NCI-H510A (cell line): ENCODE data around the gene FAM163B.
A peak's percentile ranks its signal among the peaks of the same experiment; 100 is the strongest.

ENCODE experiments used
- DNase-seq: peaks from one replicate; lab custom pipeline; 2025; lab: John Stamatoyannopoulos, UW

The FAM163B gene

DNA sequence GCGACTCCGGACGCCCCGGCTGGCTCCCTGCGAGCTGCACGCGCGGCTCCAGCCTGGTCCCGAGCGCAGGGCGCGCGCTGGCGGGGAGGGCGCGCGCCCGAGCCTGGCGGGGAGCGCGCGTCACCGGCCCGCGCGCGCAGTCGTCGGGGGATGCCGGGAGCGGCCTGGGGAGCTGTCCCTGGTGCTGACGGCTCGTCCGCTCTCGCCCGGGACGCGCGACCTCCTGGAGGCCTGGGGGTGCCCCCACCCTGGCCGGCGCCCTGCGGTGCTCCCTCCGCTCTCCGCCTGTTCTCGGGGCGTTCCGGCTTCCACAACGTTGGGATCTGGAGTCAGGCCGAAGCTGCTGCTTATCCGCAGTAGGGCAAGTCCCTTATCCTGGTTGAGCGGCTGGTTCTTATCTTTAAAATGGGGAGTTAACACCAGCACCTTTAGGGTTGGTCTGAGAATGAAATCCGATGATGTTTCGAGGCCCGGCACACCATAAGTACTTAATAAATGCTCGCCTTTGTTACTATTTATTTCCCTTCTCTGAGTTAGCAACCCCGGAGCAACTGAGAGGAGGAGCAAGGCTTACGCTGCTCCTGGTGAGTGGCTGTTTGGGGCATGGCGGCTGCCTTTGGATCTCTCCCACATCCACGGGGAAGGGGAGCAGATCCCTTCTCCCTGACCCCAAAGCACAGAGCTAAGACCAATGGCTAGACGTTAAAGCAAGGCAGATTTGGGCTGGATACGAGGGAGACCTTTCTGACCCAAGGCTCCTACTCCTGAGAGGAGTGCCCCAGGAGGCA is at the start of gene FAM163B:
FAM163B (minus strand) TSS at position 79 of the 788 bp plus-strand sequence. CDS start 29,166 bp downstream, outside the sequence.
- DNase-seq: no peak

DNA sequence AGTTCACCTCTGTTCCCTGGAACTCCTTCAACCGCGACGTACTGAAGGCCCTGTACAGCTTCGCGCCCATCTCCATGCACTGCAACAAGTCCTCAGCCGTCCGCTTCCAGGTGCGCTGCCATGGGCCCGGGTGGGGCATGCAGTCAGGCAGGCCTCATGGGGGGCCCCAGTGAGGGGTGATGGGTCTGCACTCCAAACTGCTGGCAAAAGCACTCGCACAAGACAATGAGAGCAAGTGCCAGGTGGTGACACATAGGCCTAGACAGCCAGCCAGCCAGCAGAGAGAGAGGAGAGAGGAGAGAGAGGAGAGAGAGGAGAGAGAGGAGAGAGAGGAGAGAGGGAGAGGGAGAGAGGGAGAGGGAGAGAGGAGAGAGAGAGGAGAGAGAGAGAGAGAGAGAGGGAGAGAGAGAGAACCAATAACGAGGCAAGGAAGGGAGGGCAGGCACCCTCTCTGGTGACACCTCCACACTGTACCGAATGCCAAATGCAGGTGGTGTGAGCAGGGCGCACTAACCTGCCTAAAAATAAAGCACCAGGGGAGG is 48.0 kb upstream of the FAM163B start:
- peak; percentile 77 for DNase-seq

DNA sequence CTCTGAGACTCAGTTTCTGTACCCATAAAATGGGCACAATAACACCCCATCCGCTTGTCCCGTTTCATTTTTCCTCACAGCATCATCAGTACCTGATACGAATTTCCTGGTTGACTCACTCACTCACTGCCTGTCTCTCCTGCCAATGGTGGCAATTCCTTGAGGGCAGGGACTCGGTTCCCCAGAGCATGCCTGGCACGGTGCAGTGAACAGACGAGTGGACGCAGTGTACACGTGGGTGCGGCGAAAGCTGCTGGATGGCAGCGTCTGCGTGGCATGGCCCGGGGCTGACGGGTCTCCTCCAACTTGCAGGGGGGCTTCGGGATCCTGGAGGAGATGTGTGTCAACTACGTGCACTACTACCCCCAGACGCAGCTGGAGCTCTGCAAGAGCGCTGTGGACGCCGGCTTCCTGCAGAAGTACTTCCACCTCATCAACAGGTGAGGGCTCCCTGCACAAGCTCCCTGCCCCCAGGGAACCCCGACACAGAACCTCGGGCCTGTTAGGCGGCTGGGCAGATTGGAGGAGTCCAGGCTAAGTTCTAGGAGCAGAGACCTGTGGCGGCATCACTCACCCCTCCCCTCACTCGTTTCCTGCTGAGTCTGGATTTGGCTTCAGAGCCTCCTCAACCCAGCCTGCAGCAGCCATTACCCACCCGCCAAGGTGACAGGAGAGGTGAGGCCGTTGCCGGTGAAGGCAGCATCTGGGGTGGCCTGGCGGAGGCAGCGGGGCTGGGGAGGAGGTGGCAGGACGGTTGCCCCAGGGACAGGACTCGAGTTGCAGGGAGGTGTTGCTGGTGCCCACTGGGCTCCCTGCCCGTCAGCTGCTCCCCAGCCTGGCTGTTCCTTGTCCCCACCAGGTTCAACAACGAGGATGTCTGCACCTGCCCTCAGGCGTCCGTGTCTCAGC is 47.3 kb upstream of the FAM163B start:
- no peak for DNase-seq

DNA sequence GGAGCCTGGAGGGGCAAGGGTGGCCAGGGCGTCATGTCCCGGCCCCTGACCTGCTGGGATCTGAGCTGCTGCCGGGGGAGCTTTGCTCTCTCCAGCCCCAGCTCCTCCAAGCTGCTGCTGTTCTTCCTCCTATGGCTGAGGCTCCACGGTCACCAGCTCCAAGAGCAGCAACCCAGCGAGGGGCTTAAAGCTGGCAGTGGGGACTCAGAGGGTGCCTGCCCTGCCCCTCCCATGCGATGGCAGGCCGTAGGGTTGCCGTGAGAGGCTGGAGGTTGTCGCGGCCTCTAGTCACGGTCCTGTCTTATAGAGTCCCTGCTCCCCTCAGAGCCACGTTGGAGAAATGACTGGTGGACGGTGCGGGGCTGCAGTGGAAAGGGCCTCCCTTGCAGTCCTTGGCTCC is 46.5 kb upstream of the FAM163B start:
- no peak for DNase-seq

DNA sequence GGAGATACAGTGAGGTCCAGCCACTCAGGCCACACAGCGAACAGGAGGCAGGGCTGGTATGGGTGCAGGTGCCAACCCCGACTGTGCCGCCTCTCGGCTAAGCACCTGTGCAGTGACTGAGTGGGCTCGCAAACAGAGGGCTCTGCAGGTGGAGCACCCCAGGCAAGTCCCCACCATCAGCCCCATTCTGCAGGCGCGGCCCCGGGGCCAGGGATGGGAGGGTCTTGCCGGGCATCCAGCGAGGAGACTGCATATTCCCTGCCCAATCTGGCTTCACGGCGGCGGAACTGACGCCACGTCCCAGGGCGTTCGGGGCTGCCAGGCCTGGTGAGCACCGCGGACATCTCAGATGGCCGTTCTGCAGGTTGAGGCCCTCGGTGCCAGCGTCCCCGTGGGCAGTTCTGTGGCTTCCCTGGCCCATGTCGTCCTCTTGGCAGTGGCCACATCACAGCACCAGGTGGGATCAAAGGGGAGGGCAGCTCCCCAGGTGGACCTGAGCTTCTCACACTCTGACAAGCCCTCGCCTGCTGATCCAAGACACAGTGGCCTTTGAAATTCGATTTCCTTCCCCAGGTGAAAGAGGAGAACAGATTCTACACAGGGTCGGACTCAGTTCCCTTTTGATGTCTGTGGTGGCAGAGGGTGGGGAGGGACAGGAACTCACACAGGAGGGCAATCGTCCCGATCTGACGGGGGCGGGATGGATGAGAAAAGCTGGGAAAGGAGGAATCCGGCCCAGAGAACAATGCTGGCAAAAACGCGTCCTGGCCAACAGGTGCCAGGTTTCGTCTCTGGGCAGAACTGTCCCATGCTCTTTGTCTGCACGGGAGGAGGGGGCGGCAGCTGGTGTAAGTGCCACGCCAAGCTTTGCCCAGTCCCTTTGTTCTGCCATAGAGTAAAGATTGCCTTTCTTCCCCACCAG is 45.8 kb upstream of the FAM163B start:
- DNase-seq: no peak

DNA sequence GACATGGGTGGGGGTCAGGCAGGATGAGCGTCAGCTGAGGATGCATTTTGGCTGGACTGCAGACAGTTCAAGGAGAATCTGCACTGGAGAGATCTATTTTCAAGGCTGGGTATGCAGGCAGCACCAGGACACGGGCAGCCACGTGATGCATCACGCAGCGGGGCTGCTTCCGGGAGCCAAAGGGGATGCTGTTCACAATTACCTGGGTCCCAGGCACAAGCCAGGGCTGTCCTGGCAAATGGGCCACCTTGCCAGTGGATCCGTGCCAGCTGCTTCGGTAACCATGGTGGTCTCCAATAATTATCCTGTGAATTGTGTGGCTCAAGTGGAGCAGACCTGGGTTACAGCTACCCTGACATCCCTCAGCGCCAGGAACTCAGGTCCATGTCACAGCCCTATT is 44.4 kb upstream of the FAM163B start:
- DNase-seq: no peak

DNA sequence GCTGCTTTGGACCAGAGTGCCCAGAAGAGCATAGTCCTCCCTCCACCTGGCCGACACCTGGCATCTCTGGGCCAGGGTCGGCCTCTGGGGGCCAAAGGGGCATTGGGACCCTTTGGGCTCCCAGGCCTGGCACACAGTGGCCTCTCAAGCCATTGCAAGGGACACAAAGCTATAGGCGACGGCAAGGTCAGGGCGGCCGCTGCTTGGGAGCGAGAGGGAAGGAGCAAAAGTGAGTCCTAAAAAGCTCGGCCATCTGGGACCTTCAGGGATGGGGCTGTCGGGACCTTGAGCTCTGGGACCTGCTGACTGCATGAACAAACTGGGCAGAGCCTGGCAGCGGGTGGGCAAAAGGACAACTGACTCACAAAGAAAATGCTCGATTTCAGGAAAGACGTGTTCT is 40.8 kb upstream of the FAM163B start:
- DNase-seq: no peak

DNA sequence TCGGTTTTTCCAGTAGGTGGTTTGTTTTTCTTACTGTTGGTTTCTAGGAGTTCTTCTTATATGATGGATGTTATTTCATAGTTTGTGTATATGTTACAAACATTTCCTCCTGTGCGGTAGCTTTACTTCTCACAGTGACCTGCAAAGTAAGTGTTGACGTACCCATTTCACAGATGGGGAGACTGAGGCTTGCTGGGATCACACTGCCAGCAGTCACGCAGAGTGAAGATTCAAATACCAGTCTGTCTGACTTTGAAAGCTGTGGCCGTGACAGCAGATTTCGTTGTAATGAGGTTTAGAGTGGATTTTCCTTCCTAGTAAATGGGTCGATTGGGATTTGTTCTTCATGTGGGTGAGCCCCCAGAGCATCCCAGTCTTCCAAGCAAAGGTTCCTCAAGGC is 40.0 kb upstream of the FAM163B start:
- DNase-seq: no peak

DNA sequence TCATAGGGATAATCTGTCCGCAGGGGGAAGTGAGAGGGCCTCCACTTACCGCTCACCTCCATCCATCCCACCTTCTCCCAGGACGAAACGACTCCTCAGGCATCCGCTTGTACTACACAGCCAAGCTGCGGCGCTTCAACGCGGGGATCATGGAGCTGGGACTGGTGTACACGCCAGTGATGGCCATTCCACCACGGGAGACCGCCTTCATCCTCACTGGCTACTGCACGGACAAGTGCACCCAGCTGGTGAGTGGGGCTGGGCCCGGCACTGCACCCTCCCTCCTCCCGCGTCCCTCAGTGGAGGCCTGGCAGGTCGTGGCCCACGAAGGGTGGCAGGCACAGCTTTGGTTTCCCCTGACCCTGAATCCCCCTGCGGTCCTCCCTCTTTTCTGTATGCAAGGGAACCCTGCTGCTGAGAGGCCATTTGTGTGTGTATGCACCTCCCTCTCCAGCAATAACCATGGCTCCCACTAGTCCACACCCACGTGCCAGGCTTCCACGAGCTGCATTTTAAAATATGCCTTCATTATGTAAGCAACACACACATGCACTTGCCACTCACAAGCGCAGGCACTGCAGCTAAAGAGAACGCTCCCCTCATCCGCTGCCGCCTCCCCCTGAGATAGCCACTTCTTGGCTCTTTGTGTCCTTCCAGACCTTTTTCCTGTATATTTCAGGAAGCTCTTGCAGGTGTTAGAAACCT is 38.7 kb upstream of the FAM163B start:
- no peak for DNase-seq

DNA sequence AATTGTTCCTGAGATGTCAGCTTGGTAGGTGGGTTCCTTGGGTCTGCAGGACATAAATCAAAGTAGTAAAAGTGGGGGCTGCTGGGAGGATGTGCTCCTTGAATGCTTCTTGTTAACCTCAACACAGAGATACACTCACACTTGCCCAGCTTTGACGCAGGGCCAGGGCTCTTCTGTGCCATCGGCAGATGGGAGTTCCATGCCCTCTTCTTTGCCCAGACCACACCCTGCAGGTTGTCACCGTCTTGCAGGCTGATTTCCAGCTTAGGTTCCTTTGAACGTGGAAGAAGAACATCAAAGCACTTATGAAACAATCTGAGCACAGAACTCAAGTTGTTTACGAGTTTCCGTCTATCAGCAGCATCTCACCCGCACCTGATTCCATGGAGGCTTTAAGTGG is 38.0 kb upstream of the FAM163B start:
- no peak for DNase-seq

DNA sequence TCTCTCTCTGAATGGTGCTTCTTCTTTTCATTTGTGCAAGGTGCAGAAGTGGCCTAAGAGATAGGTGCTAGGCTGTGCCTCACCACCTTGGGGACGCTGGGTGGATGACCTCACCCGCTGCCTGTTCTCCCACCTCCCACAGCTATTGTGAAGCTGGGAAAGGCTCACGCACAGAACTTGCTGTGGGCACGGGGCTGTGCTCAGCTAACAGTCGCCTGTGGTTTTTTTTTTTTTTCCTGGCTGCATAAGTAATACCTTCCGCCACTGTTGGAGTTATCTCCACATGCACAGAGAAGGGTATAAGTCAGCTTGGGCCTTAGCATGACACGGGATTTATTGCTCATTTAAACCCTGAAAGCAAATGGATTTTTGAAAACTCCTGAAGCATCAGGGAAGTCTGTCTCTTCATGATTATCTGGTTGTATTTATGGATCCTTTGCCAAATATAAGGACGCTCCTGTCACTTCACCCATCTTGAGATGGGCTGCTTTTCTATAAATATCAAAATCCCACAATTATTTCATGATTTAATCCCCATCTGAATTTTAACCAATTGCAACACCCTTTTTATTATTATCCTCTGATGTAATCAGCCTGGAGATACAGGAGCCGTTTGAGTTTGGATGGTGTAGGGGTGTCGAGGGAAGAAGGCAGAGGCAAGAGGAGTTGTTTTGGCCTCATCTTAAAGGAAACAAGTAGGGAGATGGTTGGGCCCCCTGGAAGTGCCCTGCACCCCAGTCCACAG is 36.0 kb upstream of the FAM163B start:
- no peak for DNase-seq

DNA sequence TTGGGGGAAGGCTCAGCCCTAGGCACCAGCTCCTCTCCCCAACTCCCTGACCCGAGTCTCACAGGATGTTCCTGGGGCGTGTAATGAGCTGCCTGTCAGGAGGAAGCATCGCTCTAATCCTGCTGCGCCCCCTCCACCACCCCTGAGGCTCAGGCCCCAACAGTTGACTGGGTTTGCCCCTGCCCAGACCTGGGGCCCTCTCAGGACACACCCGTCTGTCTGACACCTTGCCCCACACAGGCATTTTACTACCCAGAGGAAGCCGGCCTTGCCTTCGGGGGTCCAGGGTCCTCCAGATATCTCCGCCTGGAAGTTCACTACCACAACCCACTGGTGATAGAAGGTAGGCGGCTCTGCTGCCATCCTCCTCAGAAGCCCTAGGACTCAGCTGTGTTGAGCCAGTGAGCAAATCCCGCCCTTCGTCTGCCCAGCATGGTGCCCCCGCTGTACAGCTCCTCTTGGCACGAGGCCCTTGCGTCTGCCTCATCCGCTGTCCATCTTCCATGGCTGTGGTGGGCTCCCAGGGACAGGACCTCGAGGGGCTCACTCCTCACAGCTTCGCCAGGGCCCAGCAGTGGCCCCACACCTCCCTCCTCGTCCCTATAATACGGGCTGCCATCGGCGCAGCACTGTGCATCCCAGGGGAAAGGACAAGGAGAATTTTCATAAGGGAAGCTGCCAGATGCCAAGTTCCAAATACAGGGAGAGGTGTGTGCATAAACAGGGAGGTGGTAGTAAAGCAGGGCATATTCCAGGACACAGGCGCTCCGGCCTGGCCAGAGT is 35.0 kb upstream of the FAM163B start:
- DNase-seq: no peak

DNA sequence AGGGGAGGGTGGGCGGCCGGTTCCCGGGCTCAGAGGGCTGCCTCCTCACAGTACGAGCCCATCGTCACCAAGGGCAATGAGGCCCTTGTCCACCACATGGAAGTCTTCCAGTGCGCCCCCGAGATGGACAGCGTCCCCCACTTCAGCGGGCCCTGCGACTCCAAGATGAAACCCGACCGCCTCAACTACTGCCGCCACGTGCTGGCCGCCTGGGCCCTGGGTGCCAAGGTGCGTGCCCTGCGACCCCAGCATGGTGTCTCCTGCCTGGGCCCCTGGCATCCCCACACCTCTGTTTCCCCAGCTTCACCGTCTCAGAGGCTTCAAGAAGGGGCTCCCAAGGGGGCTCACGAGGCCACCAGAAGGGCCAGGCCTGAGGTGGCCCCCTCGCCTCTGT is 34.2 kb upstream of the FAM163B start:
- no peak for DNase-seq

DNA sequence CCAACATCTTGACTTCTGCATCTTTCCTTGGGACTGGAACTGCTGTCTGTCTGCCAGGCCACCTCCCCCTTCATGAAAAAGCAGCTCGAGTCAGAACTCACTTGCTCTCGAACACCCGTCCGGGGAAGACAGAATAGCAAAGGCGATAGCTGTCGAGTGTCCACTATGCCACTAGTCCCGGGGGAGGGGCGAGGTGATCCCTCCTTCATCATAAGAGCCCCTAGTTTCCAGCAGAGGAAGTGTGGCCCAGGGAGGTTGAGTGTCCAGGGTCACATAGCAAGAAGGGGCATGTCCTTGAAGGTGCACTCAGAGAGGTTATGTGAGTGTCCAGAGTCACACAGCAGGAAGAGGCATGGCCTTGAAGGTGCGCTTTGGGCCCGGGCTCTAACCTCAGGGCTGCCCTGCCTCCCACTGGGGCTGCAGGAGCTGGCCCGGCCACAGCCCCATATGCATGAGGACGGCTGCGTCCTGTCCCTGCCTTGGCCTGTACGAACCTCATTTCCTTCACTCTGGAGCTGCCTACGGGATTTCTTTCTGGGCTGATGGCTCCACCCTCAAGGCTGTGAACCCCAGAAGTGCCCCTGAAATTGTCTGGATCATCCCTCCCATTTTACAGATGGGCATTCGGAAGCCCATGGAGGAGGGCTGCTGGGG is 33.6 kb upstream of the FAM163B start:
- DNase-seq: no peak

DNA sequence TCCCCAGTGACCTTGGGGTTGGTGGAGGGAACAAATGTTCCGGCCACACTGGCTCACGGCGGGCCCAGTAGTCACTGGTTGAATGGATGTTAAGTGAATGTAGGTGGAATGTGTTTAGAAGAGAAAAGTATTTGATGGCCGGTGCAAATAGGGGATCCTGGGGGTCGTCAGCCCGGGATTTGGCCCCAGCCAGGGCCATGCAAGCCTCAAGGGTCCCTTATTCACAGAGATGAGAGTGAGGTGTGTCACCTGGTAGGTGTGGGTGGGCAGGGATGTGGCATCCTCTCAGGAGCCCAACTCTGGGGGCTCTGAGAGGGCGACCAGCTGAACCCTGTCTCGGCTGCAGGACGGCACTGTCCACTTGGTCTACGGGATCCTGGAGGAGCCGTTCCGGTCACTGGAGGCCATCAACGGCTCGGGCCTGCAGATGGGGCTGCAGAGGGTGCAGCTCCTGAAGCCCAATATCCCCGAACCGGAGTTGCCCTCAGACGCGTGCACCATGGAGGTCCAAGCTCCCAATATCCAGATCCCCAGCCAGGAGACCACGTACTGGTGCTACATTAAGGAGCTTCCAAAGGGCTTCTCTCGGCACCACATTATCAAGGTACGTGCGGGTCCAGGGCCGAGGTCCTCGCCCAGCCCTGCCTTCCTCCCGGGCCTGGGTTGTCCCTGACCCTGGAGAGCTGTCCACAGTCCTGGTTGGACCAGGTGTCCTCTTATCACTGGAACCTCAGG is 32.8 kb upstream of the FAM163B start:
- DNase-seq: no peak

DNA sequence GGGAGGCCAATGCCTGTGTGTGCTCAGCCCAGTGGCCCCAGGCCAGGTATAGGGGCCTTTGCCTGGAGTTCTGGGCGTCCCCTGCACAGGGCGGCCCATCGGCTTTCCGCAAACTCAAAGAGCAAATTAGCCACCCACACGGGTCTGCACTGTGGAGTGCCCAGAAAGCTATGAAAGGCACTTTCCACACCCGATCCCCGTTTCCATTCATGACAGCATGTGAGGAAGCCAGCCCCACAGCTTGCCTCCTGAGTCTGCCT is 32.1 kb upstream of the FAM163B start:
- no peak for DNase-seq

DNA sequence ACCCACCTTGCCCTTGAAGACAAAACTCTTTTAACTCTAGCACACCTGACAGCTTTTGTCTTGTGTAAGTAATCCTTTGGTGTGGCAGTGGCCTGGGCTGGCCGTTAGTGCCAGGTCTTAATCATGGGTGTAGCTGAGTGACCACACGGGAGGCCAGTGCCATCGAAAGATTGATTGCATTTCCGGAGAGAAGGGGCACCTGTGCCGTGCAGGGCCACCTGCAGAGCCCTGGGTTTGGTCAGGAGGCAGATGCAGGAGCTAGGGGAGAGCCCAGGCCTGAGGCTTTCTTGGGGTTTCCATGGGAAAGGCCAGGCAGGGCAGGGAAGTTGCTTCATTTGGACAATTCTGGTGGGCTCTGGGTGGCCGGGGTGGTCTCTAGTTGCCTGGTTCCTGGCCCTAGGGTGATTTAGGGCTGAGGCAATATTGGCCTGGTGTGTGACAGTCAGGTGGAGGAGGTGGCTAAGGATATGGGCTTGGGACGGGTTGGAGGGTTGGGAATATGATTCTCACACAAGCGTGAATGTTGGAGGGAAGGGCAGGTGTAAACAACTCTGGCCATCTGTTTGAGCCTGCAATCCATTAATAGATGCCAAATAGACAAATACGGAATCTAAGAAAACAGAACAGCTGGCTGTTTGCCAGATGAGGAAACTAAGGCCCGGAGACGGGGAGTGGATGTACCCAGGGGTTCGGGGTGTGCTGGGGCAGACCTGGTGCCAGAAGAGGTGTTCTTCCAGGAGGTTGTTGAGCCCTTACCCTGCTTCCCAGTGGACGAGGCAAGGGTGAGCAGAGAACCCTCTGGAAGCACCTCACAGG is 31.6 kb upstream of the FAM163B start:
- no peak for DNase-seq

DNA sequence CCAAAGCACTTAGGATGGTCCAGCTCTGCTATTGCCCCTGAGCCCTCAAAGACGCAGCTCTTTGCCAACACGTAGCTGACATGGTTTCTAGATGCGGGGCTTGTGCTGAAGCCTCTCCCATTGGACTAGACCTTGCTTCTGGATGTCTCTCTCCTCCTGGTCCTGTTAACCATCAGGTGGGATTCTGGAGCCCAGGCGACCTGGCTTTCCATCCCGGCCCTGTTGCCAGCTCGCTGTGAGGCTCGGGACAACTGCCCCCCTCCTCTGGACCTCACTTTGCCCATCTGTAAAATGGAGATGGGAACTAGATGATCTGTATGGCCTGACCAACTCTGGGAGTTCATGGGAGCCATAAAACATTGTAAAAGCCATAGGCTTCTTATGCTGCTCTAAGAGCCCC is 31.0 kb upstream of the FAM163B start:
- DNase-seq: no peak
